HUES6 (cell line): ENCODE data around the gene GOLGA6L1.
"Not testable (repeated sequence)": the region's sequence is repeated elsewhere in the genome, so short reads cannot be mapped to it uniquely, and the experiment has no call there.

Experiments
- H3K27ac ChIP-seq: 2 replicates; pipeline ENCODE4 v1.7.0; 2013; ENCODE audit warnings: low read depth, mild to moderate bottlenecking, low read length, inconsistent platforms
- H3K27me3 ChIP-seq: 2 replicates; pipeline ENCODE4 v1.6.1; 2013; ENCODE audit warnings: low read length; ENCODE audit not compliant: control insufficient read depth, insufficient read depth
- H3K36me3 ChIP-seq: 2 replicates; pipeline ENCODE4 v1.6.1; 2013; ENCODE audit warnings: low read length; ENCODE audit not compliant: control insufficient read depth, insufficient read depth
- H3K4me1 ChIP-seq: 2 replicates; pipeline ENCODE4 v1.6.1; 2013; ENCODE audit warnings: low read length; ENCODE audit not compliant: control insufficient read depth, insufficient read depth
- H3K4me3 ChIP-seq: 2 replicates; pipeline ENCODE4 v1.5.1; 2013; ENCODE audit warnings: low read depth, low read length
- H3K9ac ChIP-seq: one replicate; pipeline ENCODE4 v1.6.1; 2013; ENCODE audit warnings: mild to moderate bottlenecking, low read length
- H3K9me3 ChIP-seq: 2 replicates; pipeline ENCODE4 v1.6.1; 2013; ENCODE audit warnings: low read depth, low read length; ENCODE audit not compliant: control insufficient read depth, insufficient read depth

Gene GOLGA6L1

GRCh38 chr15:23136722-23137121, at the start of gene GOLGA6L1:
GOLGA6L1 (minus strand) TSS chr15:23136822; CDS start chr15:23136731, 91 bp downstream.
- H3K9me3 ChIP-seq, H3K4me1 ChIP-seq, H3K27me3 ChIP-seq, H3K36me3 ChIP-seq, H3K27ac ChIP-seq, H3K9ac ChIP-seq, H3K4me3 ChIP-seq: not testable (repeated sequence)

DNA sequence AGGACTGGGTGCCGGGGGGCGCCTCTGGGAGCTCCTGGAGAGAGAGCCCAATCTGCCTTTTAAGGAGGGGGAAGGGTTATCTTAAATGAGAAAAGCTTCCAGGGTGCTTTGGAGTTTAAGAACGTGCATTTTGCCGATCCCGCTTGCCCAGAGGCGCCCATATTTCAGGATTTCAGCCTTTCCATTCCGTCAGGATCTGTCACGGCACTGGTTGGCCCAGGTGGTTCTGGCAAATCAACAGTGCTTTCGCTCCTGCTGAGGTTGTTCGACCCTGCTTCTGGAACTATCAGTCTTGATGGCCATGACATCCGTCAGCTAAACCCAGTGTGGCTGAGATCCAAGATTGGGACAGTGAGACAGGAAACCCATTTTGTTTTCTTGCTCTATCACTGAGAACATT, 44.6 kb upstream of the GOLGA6L1 start:
- H3K36me3 ChIP-seq, H3K27me3 ChIP-seq, H3K9ac ChIP-seq, H3K27ac ChIP-seq, H3K4me1 ChIP-seq, H3K4me3 ChIP-seq, H3K9me3 ChIP-seq: not testable (repeated sequence)

DNA sequence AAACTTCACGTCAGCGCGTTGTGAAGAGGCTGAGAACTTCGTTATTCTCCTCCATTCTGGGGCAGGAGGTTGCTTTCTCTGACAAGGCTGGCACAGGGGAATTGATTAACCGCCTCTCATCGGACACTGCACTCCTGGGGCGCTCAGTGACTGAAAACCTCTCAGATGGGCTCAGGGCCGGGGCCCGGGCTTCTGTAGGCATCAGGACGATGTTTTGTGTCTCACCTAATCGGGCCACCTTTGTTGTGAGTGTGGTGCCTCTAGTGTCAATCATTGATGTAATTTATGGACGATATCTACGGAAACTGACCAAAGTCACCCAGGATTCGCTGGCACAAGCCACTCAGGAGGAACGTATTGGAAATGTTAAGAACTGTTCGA, 43.9 kb upstream of the GOLGA6L1 start:
- not testable (repeated sequence) for H3K9me3 ChIP-seq, H3K27ac ChIP-seq, H3K4me1 ChIP-seq, H3K9ac ChIP-seq, H3K36me3 ChIP-seq, H3K27me3 ChIP-seq
- H3K4me3 ChIP-seq = peak overlapping the region; percentile 32

DNA sequence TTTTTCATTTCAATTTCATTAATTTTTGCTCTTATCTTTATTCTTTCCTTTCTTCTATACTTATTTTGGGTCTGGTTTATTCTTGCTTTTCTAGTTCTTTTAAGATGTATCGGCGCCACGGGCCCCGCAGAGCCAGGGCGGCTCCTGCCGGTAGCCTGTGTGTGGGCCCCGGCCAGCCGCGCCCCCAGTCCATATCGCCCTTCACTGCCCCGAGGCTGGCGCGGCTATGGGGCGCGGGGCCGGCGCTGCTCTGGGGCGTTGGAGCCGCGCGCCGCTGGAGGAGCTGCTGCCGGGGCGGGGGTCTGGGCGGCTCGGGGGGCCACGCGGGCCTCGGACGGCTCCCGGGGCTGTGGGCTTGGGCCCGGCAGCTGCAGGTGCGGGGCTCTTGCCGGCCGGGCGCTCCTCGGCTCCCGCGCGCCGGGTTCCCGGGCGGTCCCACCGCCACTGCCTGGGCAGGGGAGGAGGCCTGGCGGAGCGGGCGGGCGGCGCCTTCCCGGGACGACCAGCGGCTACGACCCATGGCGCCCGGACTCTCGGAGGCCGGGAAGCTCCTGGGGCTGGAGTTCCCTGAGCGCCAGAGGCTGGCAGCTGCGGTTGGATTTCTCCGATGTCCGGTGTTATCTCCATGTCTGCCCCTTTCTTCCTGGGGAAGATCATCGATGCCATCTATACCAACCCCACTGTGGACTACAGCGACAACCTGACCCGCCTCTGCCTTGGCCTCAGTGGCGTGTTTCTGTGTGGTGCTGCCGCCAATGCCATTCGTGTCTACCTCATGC, 43.3 kb upstream of the GOLGA6L1 start:
- H3K36me3 ChIP-seq, H3K27ac ChIP-seq, H3K9me3 ChIP-seq, H3K4me1 ChIP-seq, H3K9ac ChIP-seq, H3K27me3 ChIP-seq: not testable (repeated sequence)
- peak overlapping the region; percentile 32 for H3K4me3 ChIP-seq

- H3K4me3 ChIP-seq, H3K4me1 ChIP-seq, H3K9me3 ChIP-seq, H3K27ac ChIP-seq, H3K9ac ChIP-seq, H3K27me3 ChIP-seq, H3K36me3 ChIP-seq: not testable (repeated sequence)
Measured at GRCh38 chr15:23176683-23177082, 40.1 kb upstream of the GOLGA6L1 start.

DNA sequence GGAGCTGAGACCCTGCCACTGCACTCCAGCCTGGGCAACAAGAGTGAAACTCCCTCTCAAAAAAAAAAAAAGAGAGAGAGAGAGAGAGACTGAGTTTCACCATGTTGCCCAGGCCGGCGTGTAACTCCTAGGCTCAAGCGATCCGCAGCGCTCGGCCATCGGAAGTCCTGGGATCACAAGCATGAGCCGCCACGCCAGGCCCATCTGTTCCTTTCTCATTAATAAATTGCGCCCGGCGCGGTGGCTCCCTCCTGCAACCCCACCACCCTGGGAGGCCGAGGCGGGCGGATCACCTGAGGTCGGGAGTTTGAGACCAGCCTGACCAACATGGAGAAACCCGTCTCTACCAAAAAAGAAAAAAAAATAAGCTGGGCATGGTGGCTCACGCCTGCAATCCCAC, 39.0 kb upstream of the GOLGA6L1 start:
- H3K4me1 ChIP-seq, H3K36me3 ChIP-seq, H3K4me3 ChIP-seq, H3K27ac ChIP-seq, H3K27me3 ChIP-seq, H3K9me3 ChIP-seq, H3K9ac ChIP-seq: not testable (repeated sequence)

- not testable (repeated sequence) for H3K27me3 ChIP-seq, H3K9me3 ChIP-seq, H3K27ac ChIP-seq, H3K4me3 ChIP-seq, H3K4me1 ChIP-seq, H3K9ac ChIP-seq, H3K36me3 ChIP-seq
Measured at GRCh38 chr15:23174609-23175140, 38.1 kb upstream of the GOLGA6L1 start.

DNA sequence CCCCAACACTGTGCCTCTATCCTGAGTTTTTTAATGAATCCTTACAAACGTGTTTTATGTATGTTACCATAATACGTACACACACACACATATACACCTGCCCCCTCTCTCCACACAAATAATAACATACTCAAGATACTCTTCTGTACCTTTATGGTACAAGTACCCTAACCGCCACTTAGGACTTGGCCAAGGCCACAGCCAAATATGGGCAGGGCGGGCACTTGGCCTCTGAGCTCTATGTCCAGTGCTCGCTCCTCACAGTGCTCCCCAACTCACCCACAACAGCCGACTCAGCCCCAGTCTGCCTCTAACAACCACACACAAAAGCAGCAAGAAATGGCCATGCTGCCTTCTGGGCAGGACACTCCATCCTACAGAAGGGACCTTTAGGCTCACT, 3.8 kb downstream of the GOLGA6L1 start:
- H3K4me3 ChIP-seq, H3K27me3 ChIP-seq, H3K27ac ChIP-seq, H3K36me3 ChIP-seq, H3K9me3 ChIP-seq, H3K9ac ChIP-seq, H3K4me1 ChIP-seq: not testable (repeated sequence)

DNA sequence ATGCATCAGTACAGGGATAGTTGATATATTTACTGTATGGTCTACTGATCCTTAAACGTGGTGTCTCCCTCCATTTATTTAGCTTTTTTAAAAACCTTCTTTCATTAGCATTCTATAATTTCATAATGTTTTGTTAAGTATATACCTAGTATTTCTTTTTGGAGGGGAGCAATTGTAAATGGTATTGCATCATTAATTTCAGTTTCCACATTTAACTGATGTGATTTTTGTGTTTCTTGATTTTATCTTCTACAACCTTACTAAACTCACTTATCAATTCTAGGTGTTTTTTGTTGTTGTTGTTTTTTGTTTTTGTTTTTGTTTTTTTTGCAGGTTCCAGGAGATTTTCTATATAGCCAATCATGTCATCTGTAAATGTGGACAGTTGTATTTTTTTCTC, 18.4 kb downstream of the GOLGA6L1 start:
- H3K36me3 ChIP-seq = no peaks in the 10 kb centered on the region
- H3K4me1 ChIP-seq = no peaks in the 10 kb centered on the region
- H3K9ac ChIP-seq = no peak overlapping the region
- no peaks in the 10 kb centered on the region for H3K27me3 ChIP-seq
- H3K9me3 ChIP-seq = no peaks in the 10 kb centered on the region
- no peak overlapping the region for H3K27ac ChIP-seq
- H3K4me3 ChIP-seq = no peak overlapping the region

DNA sequence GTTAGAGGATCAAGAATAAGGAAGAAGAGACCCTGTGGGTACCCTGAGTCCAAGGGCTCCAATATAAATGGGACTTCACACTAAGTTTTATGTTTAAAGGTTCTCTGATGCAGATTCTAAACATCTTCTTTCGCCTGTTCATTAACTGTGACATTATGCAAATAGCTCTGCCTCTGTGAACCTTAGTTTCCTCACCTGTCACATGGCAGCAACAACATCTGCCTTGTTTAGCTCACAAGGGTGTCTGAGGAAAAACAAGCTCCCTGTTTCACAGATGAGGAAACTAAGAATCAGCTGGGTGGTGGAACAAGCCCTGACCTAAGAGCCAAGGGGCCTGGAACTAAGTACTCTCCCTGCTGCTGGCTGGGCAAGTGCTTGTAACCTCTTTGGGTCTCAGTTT, 40.8 kb downstream of the GOLGA6L1 start:
- Histone ChIP-seq H3K4me3 (no peak overlapping the region), H3K27ac (no peak overlapping the region), H3K27me3 (no peaks in the 10 kb centered on the region), H3K9me3 (peaks cover 4% of the 10 kb centered on the region; the same call in 1 of the 2 replicates), H3K9ac (no peak overlapping the region), H3K4me1 (no peaks in the 10 kb centered on the region; the same call in 1 of the 2 replicates), H3K36me3 (no peaks in the 10 kb centered on the region)

DNA sequence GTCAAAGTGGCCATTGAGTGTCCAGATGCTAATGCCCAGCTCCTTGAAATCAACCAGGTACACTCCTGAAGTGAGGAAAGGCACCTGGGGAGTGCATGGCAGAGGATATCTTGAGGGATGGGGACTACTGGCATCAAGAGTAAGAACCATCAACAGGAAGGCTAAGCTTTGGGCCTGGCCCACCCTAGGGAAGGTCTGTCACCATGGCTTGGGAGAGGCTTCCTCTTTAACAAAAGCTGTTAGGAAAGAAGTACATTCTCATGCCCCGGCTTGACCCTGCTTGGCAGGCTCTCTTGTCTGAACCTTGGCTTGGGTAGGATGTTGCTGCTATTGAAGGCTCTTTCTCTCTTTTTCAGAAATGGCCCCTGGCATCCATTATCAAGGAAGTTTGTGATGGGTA, 53.5 kb downstream of the GOLGA6L1 start:
- Histone ChIP-seq H3K4me3 (no peak overlapping the region), H3K27me3 (no peaks in the 10 kb centered on the region), H3K4me1 (no peaks in the 10 kb centered on the region), H3K36me3 (no peaks in the 10 kb centered on the region), H3K27ac (no peak overlapping the region), H3K9ac (no peak overlapping the region), H3K9me3 (no peaks in the 10 kb centered on the region)
